Stimulated activated CD8-positive, alpha-beta memory T cell treated with anti-CD3 and anti-CD28 coated beads, Interleukin-15, amount 100 ng/mL, for 48 hours (primary cell): ENCODE measurements around the gene ACTRT2.

ENCODE experiments used
- DNase-seq, 2 donors: peaks; one replicate each; pipeline ENCODE4 v3.0.0-alpha.2; 2020; ENCODE audit warnings: low read depth in 2 of 2

ACTRT2 gene

GRCh38 chr1:3017440-3018050, 3.7 kb upstream of the ACTRT2 start:
- DNase-seq: no peak

GRCh38 chr1:3018051-3018471, 3.2 kb upstream of the ACTRT2 start:
- no peak for DNase-seq

DNA sequence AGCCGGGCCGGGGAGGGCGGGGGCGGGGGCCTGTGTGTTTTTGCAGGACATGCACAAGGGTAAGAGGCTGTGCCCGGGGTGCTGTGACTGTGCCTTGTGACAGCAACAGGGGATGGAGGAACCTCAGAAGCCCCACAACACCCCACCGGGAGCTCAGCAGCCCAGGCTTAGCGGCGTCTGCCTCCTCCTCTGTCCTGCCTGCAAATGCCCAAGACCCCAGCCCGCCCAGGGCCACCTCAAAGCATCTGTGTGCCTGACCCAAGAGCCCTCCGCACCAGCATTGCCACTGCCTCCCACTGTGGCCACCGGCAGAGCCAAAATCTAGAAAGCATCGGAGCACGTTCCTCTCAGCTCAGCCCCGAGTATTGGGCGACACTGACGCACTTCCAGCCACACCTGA, 2.7 kb upstream of the ACTRT2 start:
- no peak for DNase-seq

DNA sequence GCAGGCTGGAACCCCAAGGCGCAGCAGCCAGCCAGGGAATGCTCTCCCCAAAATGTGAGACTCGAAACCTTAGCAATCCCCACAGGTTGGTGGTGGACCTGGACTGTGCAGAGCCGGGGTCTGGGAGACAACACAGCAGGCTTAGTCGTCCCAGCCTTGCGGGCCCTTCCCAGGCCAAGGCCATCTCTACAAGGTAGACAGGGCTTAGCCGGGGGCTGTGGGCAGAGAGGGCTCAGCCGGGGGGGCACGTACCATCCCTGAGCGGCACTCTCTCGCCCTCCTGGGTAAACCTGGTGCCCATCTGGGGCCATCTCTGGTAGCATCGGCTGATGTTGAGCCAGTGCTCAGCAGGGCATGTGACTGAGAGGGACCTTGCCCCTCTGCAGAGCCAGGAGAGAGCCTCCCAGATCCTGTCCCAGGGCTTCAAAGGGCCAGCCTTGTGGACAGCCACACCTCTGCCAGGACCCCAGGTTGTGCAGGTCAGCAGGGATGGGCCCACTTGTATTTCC, 2.2 kb upstream of the ACTRT2 start:
- no peak for DNase-seq

GRCh38 chr1:3019516-3020051, 1.7 kb upstream of the ACTRT2 start:
- no peak for DNase-seq

- DNase-seq: no peak
Observed at GRCh38 chr1:3020263-3020909, 881 bp upstream of the ACTRT2 start.

DNA sequence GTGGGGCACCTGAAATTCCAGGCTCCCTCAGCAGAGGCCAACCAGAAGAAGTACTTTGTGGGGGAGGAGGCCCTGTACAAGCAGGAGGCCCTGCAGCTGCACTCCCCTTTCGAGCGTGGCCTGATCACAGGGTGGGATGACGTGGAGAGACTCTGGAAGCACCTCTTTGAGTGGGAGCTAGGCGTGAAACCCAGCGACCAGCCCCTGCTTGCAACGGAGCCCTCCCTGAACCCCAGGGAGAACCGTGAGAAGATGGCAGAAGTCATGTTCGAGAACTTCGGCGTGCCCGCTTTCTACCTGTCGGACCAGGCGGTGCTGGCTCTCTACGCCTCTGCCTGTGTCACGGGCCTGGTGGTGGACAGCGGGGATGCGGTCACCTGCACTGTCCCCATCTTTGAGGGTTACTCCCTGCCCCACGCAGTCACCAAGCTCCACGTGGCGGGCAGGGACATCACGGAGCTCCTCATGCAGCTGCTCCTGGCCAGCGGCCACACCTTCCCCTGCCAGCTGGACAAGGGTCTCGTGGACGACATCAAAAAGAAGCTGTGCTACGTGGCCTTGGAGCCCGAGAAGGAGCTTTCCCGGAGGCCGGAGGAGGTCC, 634 bp downstream of the ACTRT2 start:
- DNase-seq: no peak

DNA sequence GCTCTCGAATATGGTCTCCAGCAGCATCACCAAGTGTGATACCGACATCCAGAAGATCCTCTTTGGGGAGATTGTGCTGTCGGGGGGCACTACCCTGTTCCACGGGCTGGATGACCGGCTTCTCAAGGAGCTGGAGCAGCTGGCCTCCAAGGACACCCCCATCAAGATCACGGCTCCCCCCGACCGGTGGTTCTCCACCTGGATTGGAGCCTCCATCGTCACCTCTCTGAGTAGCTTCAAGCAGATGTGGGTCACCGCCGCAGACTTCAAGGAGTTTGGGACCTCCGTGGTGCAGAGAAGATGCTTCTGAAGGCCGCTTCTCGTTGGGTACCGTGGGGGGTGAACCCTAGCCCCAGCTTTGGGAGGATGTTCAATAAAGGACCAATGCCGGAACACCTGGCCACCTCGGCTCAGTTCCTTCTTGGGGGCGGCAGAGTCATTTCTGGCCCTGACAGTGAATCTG, 1.3 kb downstream of the ACTRT2 start:
- DNase-seq: no peak

DNA sequence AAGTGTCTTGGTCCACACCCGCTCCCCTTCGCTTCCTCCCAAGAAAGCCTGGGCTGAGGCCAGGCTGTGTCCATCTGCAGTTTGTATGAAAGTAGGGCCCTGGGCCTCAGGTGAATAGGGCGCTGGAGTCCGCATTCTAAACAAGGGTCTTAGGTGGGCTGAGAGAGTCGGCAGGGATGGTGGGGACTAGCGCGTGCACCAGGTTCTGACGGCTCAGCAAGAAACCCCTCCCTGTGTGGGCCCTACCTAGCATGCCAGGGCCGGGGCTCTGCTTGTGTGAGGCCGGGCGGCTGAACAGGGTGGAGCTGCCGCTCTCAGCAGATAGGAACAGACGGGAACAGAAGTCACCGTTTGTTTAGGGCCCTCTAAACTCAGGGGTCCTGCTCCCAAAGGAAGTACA, 1.7 kb downstream of the ACTRT2 start:
- no peak for DNase-seq

- no peak for DNase-seq
Observed at GRCh38 chr1:3024019-3024418, 2.8 kb downstream of the ACTRT2 start.

- DNase-seq: no peak
Observed at GRCh38 chr1:3024588-3024987, 3.3 kb downstream of the ACTRT2 start.

GRCh38 chr1:3026124-3026523, 4.9 kb downstream of the ACTRT2 start:
- no peak for DNase-seq

- no peak for DNase-seq
Observed at GRCh38 chr1:3026581-3027391, 5.5 kb downstream of the ACTRT2 start.

- no peak for DNase-seq
Observed at GRCh38 chr1:3027611-3028371, 6.5 kb downstream of the ACTRT2 start.

- no peak for DNase-seq
Observed at GRCh38 chr1:3028531-3029282, 7.4 kb downstream of the ACTRT2 start.

DNA sequence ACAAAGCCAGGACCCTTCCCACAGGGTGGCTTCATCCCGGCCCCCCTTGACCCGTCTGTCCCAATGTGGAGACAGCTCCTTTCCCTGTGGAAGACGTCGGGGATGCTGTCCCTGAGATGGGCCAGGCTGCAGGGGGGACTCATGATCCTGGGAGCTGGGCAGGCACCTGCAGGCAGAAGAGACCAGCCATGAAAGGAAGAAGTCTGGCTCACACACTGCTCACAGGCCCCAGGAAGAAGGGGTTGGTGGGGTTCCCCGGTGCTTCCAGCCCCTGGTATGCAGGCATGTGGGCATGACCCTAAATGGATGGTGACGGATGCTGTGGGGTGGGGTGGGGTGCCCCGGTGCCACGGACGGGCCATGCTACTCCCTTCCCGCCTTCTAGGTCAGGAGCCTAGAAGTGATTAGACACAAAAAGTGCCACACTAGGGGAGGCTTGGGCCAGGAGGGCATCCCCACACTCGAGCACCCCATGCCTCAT, 8.3 kb downstream of the ACTRT2 start:
- no peak for DNase-seq

GRCh38 chr1:3029991-3030662, 8.9 kb downstream of the ACTRT2 start:
- DNase-seq: no peak

GRCh38 chr1:3030663-3031381, 9.6 kb downstream of the ACTRT2 start:
- no peak for DNase-seq
